GM18909 (cell line): ENCODE data around the gene EXOC3.
"Not testable (repeated sequence)": the region's sequence is repeated elsewhere in the genome, so short reads cannot be mapped to it uniquely, and the experiment has no call there.

Source experiments
- ATAC-seq: cut with Tn5 transposase; IDR thresholded peaks from one replicate; pipeline ENCODE4 v1.9.1; 2021; ENCODE audit warnings: mild to moderate bottlenecking; ENCODE audit not compliant: unreplicated experiment, poor library complexity

The EXOC3 gene

GRCh38 chr5:470961-471749, 28.2 kb downstream of the EXOC3 start:
- no peak for ATAC-seq

- ATAC-seq: no peak
These were observed 28.7 kb downstream of the EXOC3 start for GRCh38 chr5:471750-472058.

GRCh38 chr5:472076-472655, 29.2 kb downstream of the EXOC3 start:
- peak; percentile 23 for ATAC-seq

- peak; percentile 75 for ATAC-seq
These were observed 29.9 kb downstream of the EXOC3 start for GRCh38 chr5:472656-473550.

- peak; percentile 28 for ATAC-seq
These were observed 30.7 kb downstream of the EXOC3 start for GRCh38 chr5:473551-474192.

GRCh38 chr5:474232-474839, 31.4 kb downstream of the EXOC3 start:
- ATAC-seq: not testable (repeated sequence)

- no peak for ATAC-seq
These were observed 32.1 kb downstream of the EXOC3 start for GRCh38 chr5:474840-475661.

- no peak for ATAC-seq
These were observed 32.7 kb downstream of the EXOC3 start for GRCh38 chr5:475704-476101.

GRCh38 chr5:476102-476813, 33.3 kb downstream of the EXOC3 start:
- ATAC-seq: no peak

GRCh38 chr5:476814-477175, 33.8 kb downstream of the EXOC3 start:
- no peak for ATAC-seq

- ATAC-seq: no peak
These were observed 34.3 kb downstream of the EXOC3 start for GRCh38 chr5:477247-477646.

- no peak for ATAC-seq
These were observed 34.9 kb downstream of the EXOC3 start for GRCh38 chr5:477871-478270.

- ATAC-seq: no peak
These were observed 35.5 kb downstream of the EXOC3 start for GRCh38 chr5:478369-478981.

GRCh38 chr5:478982-479535, 36.1 kb downstream of the EXOC3 start:
- ATAC-seq: no peak

GRCh38 chr5:479566-480319, 36.8 kb downstream of the EXOC3 start:
- ATAC-seq: no peak

GRCh38 chr5:481347-481746, 38.4 kb downstream of the EXOC3 start:
- no peak for ATAC-seq

GRCh38 chr5:482021-482420, 39.0 kb downstream of the EXOC3 start:
- ATAC-seq: no peak

GRCh38 chr5:482506-482905, 39.5 kb downstream of the EXOC3 start:
- ATAC-seq: no peak
